Type B pancreatic cell (in vitro differentiated cells): ENCODE results near the gene ALOX5. TPM values are rescaled to one million over a fixed set of nuclear protein-coding genes. Genes with fewer than 3 reads are reported as not detected.

Experiments used
- DNase-seq: peaks from one replicate; pipeline ENCODE4 v3.0.0; 2021; ENCODE audit warnings: mixed read lengths; ENCODE audit not compliant: unreplicated experiment; ENCODE audit errors: extremely low spot score
- H3K27ac Mint-ChIP-seq: 2 replicates; pipeline ENCODE4 v1.8.0; 2021; ENCODE audit warnings: mild to moderate bottlenecking, mixed read lengths
- H3K27me3 Mint-ChIP-seq: 2 replicates; pipeline ENCODE4 v1.8.0; 2021; ENCODE audit warnings: mixed read lengths
- H3K36me3 Mint-ChIP-seq: 2 replicates; pipeline ENCODE4 v1.8.0; 2021; ENCODE audit warnings: mixed read lengths
- H3K4me1 Mint-ChIP-seq: one replicate; pipeline ENCODE4 v1.8.0; 2021; ENCODE audit warnings: mixed read lengths; ENCODE audit not compliant: unreplicated experiment
- H3K4me3 Mint-ChIP-seq: 2 replicates; pipeline ENCODE4 v1.8.0; 2021; ENCODE audit warnings: mild to moderate bottlenecking, mixed read lengths
- H3K9me3 Mint-ChIP-seq: 2 replicates; pipeline ENCODE4 v1.8.0; 2021; ENCODE audit warnings: mixed read lengths
- total RNA-seq: library from RNA; stranded (reverse); gene quantifications from 2 replicates; pipeline ENCODE4 v1.2.1, GENCODE V29; 2021; ENCODE audit warnings: low replicate concordance
- TF ChIP-seq, protein P1 (sequence below): fragments of 200-600 bp; sonication (generic); conservative IDR thresholded peaks from 2 replicates; pipeline ENCODE4 v1.5.0; 2021; ENCODE audit warnings: antibody characterized with exemption, mild to moderate bottlenecking

The ALOX5 gene
- total RNA-seq, 1 donor from 2014 or later: 7.9 TPM

DNA sequence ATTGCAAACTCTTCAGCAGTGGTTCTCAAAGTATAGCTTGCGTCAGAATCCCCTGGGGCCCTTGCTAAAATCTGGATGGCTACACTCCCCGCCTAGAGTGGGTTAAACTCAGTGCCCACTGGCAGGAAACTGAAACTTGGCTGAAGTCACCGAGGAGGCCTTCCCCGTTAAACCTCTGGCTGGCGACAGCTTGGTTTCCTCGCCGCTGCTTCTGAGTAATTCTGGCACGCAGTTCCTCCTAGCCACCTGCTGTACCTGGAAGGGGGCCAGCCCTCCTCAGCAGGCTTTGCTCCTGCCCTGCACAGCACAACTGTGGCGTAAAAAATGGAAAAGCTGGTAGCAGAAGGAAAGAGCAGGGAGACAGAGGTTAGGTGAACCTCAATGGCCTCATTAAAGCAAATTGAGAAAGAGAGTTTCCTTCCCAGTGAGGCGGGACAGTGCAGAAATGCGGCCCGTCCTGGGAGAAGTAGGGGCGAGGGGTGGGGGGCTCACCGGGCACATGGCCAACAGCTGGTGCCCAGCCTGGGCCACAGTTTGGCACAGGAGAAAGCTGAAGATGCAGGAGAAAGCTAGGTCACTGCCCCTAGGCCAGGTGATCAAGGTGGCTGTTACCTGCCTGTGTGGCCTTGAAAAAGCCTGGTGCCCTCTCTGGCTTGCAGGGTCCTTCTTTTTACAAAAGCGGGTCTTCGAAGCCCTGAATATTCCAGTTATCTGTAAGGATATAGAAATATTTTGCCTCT is 46.6 kb downstream of the ALOX5 start:
- H3K9me3 Mint-ChIP-seq: no peaks in the 10 kb centered on the region
- TF ChIP-seq, protein P1, sequence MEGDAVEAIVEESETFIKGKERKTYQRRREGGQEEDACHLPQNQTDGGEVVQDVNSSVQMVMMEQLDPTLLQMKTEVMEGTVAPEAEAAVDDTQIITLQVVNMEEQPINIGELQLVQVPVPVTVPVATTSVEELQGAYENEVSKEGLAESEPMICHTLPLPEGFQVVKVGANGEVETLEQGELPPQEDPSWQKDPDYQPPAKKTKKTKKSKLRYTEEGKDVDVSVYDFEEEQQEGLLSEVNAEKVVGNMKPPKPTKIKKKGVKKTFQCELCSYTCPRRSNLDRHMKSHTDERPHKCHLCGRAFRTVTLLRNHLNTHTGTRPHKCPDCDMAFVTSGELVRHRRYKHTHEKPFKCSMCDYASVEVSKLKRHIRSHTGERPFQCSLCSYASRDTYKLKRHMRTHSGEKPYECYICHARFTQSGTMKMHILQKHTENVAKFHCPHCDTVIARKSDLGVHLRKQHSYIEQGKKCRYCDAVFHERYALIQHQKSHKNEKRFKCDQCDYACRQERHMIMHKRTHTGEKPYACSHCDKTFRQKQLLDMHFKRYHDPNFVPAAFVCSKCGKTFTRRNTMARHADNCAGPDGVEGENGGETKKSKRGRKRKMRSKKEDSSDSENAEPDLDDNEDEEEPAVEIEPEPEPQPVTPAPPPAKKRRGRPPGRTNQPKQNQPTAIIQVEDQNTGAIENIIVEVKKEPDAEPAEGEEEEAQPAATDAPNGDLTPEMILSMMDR: no peak
- H3K36me3 Mint-ChIP-seq: no peaks in the 10 kb centered on the region
- peaks cover 14% of the 10 kb centered on the region for H3K27me3 Mint-ChIP-seq
- H3K4me3 Mint-ChIP-seq: no peak overlapping the region
- H3K27ac Mint-ChIP-seq: no peak overlapping the region
- H3K4me1 Mint-ChIP-seq: peaks cover 6% of the 10 kb centered on the region
- no peak for DNase-seq

DNA sequence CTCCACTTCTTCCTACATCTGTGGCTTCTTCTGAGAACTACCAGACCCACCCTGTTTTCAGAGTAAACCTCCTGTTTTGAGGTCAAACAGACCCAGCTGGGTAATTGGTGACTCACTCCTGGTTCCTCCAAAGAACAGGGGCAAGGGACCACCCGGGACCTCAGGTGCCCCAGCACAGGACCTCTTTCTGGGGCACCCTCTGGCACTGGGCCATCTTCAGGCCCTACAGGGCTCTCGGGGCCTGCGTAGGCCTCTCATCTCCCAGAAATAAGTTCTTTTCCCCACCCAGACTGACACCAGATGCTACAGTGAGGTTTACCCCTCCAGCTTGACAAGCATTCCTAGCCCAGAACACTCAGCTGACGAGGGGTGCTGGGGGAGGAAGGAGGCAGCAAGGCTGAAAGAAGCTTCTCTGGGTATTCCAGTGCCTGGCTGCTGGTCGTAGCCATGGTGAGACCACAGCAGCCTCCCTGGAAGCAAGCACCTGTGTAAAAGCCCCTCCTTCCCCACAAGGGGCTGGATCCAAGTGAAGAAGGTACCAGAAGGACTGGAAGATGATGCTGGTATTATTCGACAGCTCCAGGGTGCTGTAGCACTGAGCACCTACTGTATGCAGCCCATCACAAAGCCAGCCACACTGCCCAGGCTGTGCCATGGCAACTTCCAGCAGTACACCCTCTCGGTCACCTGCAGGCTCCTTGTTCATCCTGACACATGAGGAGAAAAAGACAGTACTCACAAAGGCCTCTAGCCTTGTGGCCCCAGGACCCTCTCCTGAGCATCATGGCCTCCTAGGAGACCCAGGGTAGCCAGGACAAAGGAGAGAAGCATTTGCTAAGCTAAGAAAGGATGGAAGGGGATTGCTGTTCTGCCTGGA is 47.4 kb downstream of the ALOX5 start:
- Mint-ChIP-seq H3K9me3 (no peaks in the 10 kb centered on the region), H3K4me3 (no peak overlapping the region), H3K4me1 (peaks cover 6% of the 10 kb centered on the region), H3K36me3 (no peaks in the 10 kb centered on the region), H3K27me3 (peaks cover 11% of the 10 kb centered on the region), H3K27ac (no peak overlapping the region)
- TF ChIP-seq, protein P1: no peak
- no peak for DNase-seq

DNA sequence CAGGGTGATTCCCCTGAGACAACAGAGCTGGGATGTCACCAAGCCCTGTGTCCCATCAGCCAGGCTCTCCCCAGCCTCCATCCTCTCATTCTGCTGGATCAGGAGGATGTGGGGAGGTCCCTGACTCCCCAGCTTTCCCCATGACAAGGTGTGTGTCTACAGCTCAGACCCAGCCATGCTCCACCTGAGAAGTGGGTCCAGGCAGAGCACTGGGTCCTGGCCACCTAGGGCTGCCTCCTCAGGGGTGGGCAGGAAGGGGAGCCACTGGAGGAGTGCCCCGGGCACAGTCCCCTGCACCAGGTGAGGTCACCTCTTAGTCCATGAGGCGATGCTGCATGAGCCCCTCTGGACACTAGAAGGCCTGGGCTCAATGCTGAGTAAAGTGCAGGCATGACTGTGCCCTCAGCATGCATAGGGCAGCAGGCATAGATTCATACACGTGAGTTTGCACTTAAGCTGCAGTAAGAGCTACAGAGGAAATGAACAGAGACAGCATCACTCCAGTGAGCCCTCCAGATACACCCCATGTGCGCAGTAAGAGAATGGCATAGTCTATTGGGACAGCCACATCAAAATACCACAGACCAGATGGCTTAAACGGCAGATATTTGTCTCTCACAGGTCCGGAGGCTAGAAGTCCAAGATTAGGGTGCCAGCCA is 48.3 kb downstream of the ALOX5 start:
- no peaks in the 10 kb centered on the region for H3K36me3 Mint-ChIP-seq
- H3K9me3 Mint-ChIP-seq: no peaks in the 10 kb centered on the region
- H3K4me1 Mint-ChIP-seq: peaks cover 6% of the 10 kb centered on the region
- H3K27ac Mint-ChIP-seq: no peak overlapping the region
- no peak for DNase-seq
- H3K27me3 Mint-ChIP-seq: peaks cover 8% of the 10 kb centered on the region
- TF ChIP-seq, protein P1: no peak
- no peak overlapping the region for H3K4me3 Mint-ChIP-seq

DNA sequence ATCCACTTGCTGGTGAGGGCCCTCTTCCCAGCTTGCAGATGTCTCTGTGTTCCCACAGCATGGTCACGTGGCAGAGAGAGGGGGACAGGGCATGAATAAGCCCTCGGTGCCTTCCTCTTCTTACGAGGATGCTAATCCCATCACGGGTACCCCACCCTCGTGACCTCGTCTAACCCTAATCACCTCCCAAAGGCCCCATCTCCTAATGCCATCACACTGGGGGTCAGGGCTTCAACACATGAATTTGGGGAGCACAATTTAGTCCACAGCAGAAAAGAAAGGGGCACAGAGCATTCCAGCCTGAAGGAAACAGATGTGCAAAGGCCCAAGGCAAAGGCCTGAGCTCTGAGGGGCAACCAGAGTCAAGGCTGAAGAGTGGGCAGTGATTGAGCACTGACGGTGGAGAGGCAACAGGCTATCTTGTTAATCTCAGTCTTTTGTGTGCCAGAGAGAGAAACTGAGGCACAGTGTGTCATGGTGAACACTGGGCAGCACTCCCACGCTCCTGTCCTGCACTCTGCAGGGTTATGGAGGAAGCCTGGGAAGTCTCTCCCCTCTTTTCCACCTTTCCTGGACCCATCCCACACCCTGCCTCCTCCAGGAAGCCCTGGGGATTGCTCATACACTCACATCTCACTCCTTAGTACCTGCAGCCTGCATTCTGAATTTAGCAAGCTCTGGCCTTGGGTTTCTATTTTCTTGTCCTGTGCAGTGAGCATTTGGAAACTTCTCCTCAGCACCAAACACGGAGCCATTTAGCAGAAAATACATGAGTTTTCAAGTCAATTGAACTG is 49.0 kb downstream of the ALOX5 start:
- Mint-ChIP-seq H3K27ac (no peak overlapping the region), H3K4me1 (peaks cover 6% of the 10 kb centered on the region), H3K27me3 (peaks cover 8% of the 10 kb centered on the region), H3K36me3 (no peaks in the 10 kb centered on the region), H3K9me3 (no peaks in the 10 kb centered on the region), H3K4me3 (no peak overlapping the region)
- DNase-seq: no peak
- TF ChIP-seq, protein P1: no peak

DNA sequence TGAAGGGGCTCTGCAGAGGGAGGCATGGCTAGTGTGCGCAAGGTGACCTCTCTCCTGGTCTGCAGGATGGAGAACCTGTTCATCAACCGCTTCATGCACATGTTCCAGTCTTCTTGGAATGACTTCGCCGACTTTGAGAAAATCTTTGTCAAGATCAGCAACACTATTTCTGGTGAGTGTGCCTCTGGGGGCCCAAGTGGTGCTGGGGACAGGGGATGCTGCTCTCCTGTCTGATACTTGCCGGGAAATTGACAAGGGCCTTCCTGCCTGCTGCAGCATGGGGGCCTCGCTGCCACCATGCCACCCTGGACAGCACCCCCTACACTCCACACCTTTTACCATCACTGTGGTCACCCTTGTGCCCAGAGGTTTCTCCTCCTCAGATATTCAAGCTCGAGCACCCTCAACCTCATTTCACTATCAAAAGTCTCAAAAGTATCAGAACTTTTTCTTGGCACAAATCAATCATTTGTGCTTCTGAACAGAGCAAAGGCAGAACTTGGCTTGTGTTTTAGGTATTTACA is 50.0 kb downstream of the ALOX5 start:
- Mint-ChIP-seq H3K27me3 (peaks cover 8% of the 10 kb centered on the region), H3K4me1 (peaks cover 6% of the 10 kb centered on the region), H3K27ac (no peak overlapping the region), H3K9me3 (no peaks in the 10 kb centered on the region), H3K4me3 (no peak overlapping the region), H3K36me3 (no peaks in the 10 kb centered on the region)
- DNase-seq: no peak
- TF ChIP-seq, protein P1: no peak
